Endothelial cell of umbilical vein (primary cell): ENCODE data around the gene DSPP. TPM values are rescaled to one million over a fixed set of nuclear protein-coding genes. Genes with fewer than 3 reads are reported as not detected.

Experiments used
- BruUV-seq: library from RNA; stranded (reverse); fragments of 400-500 nt; replicated peaks from 2 replicates; lab custom pipeline; 2021; lab: Mats Ljungman, UMichigan
- CTCF ChIA-PET: fragments of 300-600, 350-600 bp; sonication (Branson Sonifier 250); formaldehyde crosslinking; loops from one replicate; lab custom pipeline; 2021; ENCODE audit warnings: antibody characterized with exemption, inconsistent platforms; lab: Charles Lee
- POLR2A ChIA-PET: fragments of 300-600, 350-600 bp; sonication (Branson Sonifier 250); formaldehyde crosslinking; loops from one replicate; lab custom pipeline; 2021; ENCODE audit warnings: antibody characterized with exemption, inconsistent platforms; lab: Charles Lee
- DNase-seq: peaks from one replicate; pipeline ENCODE4 v3.0.0-alpha.2; 2011; ENCODE audit warnings: low read depth, low spot score
- FAIRE-seq: peaks from 2 replicates; lab custom pipeline; 2011; peaks lifted over from hg19 to GRCh38; lab: Jason Lieb, UNC
- H2AFZ ChIP-seq: 2 replicates; pipeline ENCODE4 v1.6.0; 2012; ENCODE audit warnings: low read depth, low read length, control low read depth, inconsistent platforms
- H3K27ac ChIP-seq: 2 replicates; pipeline ENCODE4 v1.5.1; 2011; ENCODE audit warnings: low read depth, mild to moderate bottlenecking, control low read depth, low read length, moderate library complexity; ENCODE audit not compliant: insufficient read depth
- H3K27me3 ChIP-seq, 2 experiments: 2 replicates each; pipeline versions ENCODE4 v1.6.0 to v1.6.1; 2011; ENCODE audit warnings: low read length in 2 of 2, mixed read lengths in 1 of 2; ENCODE audit not compliant: control insufficient read depth in 2 of 2, insufficient read depth in 2 of 2
- H3K36me3 ChIP-seq, 2 experiments: 2 replicates in 1 of 2; 3 replicates in 1 of 2; pipeline ENCODE4 v1.5.1; 2011; ENCODE audit warnings: low read length in 2 of 2, mild to moderate bottlenecking in 1 of 2, moderate library complexity in 1 of 2; ENCODE audit not compliant: control insufficient read depth in 2 of 2, insufficient read depth in 2 of 2; ENCODE audit errors: extremely low read depth in 1 of 2
- H3K4me1 ChIP-seq: 3 replicates; pipeline ENCODE4 v1.5.1; 2011; ENCODE audit warnings: mild to moderate bottlenecking, low read length; ENCODE audit not compliant: control insufficient read depth, insufficient read depth; ENCODE audit errors: extremely low read depth
- H3K4me2 ChIP-seq: 2 replicates; pipeline ENCODE4 v1.6.1; 2011; ENCODE audit warnings: low read length, control low read depth, mixed read lengths; ENCODE audit not compliant: insufficient read depth
- H3K4me3 ChIP-seq, 3 experiments: fragments of 200-600 bp in 1 of 3; sonication (generic), shearing (Covaris generic) in 1 of 3; replicated peaks in 1 of 3; 2 replicates each; pipeline ENCODE4 v1.5.1; 2011 to 2016; ENCODE audit warnings: control low read depth in 3 of 3, low read length in 3 of 3, mild to moderate bottlenecking in 2 of 3, inconsistent platforms in 1 of 3, low read depth in 1 of 3, moderate library complexity in 1 of 3; ENCODE audit not compliant: insufficient read depth in 1 of 3
- H3K79me2 ChIP-seq: 2 replicates; pipeline ENCODE4 v1.6.0; 2012; ENCODE audit warnings: low read length, inconsistent platforms; ENCODE audit not compliant: control insufficient read depth, insufficient read depth
- H3K9ac ChIP-seq: replicated peaks from 2 replicates; pipeline ENCODE3; 2011; ENCODE audit warnings: low read length, control low read depth; ENCODE audit not compliant: insufficient read depth; ENCODE audit errors: extremely low read depth
- H3K9me1 ChIP-seq: replicated peaks from 3 replicates; pipeline ENCODE4 v1.6.0; 2011; ENCODE audit warnings: mild to moderate bottlenecking, low read length; ENCODE audit not compliant: control insufficient read depth, insufficient read depth; ENCODE audit errors: extremely low read depth
- H3K9me3 ChIP-seq: replicated peaks from 2 replicates; pipeline ENCODE4 v1.5.1; 2012; ENCODE audit warnings: low read length, inconsistent platforms; ENCODE audit not compliant: control insufficient read depth, insufficient read depth
- H4K20me1 ChIP-seq: replicated peaks from 2 replicates; pipeline ENCODE3; 2011; ENCODE audit warnings: mild to moderate bottlenecking, low read length; ENCODE audit not compliant: control insufficient read depth, insufficient read depth; ENCODE audit errors: extremely low read depth
- CTCF ChIP-seq, 2 donors: IDR thresholded peaks; 1 replicate in 1 of 2; 2 replicates in 1 of 2; pipeline ENCODE4 v1.5.1; 2011; ENCODE audit warnings: low read length in 2 of 2, mild to moderate bottlenecking in 2 of 2, moderate library complexity in 2 of 2, control low read depth in 1 of 2, inconsistent platforms in 1 of 2, low read depth in 1 of 2; ENCODE audit not compliant: insufficient read depth in 1 of 2; ENCODE audit errors: extremely low read depth in 1 of 2
- EZH2 ChIP-seq: IDR thresholded peaks from 2 replicates; pipeline ENCODE4 v1.6.1; 2012; ENCODE audit warnings: borderline replicate concordance, low read depth, mild to moderate bottlenecking, moderate library complexity, low read length, inconsistent platforms; ENCODE audit not compliant: severe bottlenecking
- FOS ChIP-seq: IDR thresholded peaks from 2 replicates; pipeline ENCODE4 v1.6.1; 2011; ENCODE audit warnings: mild to moderate bottlenecking, low read length, moderate library complexity, borderline replicate concordance; ENCODE audit not compliant: insufficient read depth
- GATA2 ChIP-seq: IDR thresholded peaks from 2 replicates; pipeline ENCODE4 v1.7.0; 2011; ENCODE audit warnings: low read depth, mild to moderate bottlenecking, moderate library complexity, mixed read lengths, low read length; ENCODE audit not compliant: insufficient read length, insufficient read depth
- JUN ChIP-seq: IDR thresholded peaks from 2 replicates; pipeline ENCODE4 v1.6.1; 2011; ENCODE audit warnings: borderline replicate concordance, low read depth; ENCODE audit not compliant: insufficient read length, insufficient read depth
- MYC ChIP-seq: IDR thresholded peaks from one replicate; pipeline ENCODE4 v1.6.1; 2011; ENCODE audit warnings: mild to moderate bottlenecking, low read depth, low read length
- POLR2A ChIP-seq: IDR thresholded peaks from 2 replicates; pipeline ENCODE4 v1.6.1; 2012; ENCODE audit warnings: low read depth, mild to moderate bottlenecking, control low read depth, low read length
- POLR2AphosphoS5 ChIP-seq: IDR thresholded peaks from 2 replicates; pipeline ENCODE4 v1.6.1; 2012; ENCODE audit warnings: low read depth, mild to moderate bottlenecking, control low read depth, low read length, moderate library complexity; ENCODE audit not compliant: insufficient read depth
- dilution Hi-C: fragments of 300-500 bp; cut with MboI; formaldehyde crosslinking; loops from one replicate; pipeline ENCODE4 v1.15.0; 2019; ENCODE audit warnings: low sequenced_read_pairs; ENCODE audit not compliant: extremely low pct_ligation_motif_present
- intact Hi-C: fragments of 100-400 bp; cut with micrococcal nuclease; formaldehyde crosslinking; loops from one replicate; pipeline ENCODE4 v1.10.0; 2022
- polyA plus RNA-seq, 4 experiments: library from polyadenylated mRNA; depleted of rRNA in 3 of 4; stranded (reverse) in 3 of 4; unstranded in 1 of 4; fragments of >200 nt; gene quantifications; 2 replicates each; pipeline versions ENCODE4 v1.2.1 to v1.2.3, GENCODE V29; 2011 to 2012; ENCODE audit warnings: missing spikeins in 1 of 4
- total RNA-seq: library from RNA; stranded (reverse); gene quantifications from 2 replicates; pipeline ENCODE4 v1.2.3, GENCODE V29; 2021
- TF ChIP-seq, protein P1 (sequence below): IDR thresholded peaks from 2 replicates; pipeline ENCODE4 v1.6.1; 2011; ENCODE audit not compliant: insufficient read depth, insufficient read length

The DSPP gene
- total and polyA plus RNA-seq, 2 donors (not counting 3 experiments of a cell fraction or from before 2014, with no cell fraction given): not detected

DNA sequence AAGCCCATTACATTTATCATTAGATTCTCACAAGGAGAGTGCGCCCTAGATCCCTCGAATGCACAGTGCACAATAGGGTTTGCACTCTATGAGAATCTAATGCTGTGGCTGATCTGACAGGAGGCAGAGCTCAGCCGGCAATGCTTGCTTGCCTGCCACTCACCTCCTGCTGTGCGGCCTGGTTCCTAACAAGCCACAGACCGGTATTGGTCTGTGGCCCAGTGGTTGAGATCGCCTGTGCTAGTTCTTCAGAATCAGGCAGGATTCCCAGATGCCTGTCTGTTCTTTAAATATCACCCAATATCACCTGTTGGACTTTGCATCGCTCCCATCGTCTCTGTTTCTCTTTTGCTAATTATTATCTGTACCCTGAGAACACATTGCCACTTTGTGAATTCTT, 14.0 kb downstream of the DSPP start:
- Histone ChIP-seq H3K9ac (no peak overlapping the region), H3K4me1 (no peaks in the 10 kb centered on the region), H3K36me3 (no peaks in the 10 kb centered on the region), H3K27ac (no peak overlapping the region), H2AFZ (no peak overlapping the region), H3K4me3 (no peak overlapping the region), H3K9me1 (no peaks in the 10 kb centered on the region), H3K9me3 (no peaks in the 10 kb centered on the region), H3K79me2 (no peaks in the 10 kb centered on the region), H3K4me2 (no peak overlapping the region), H3K27me3 (peaks cover 2 to 9% of the 10 kb centered on the region in 2 experiments), H4K20me1 (no peaks in the 10 kb centered on the region)
- no TSS peak for BruUV-seq
- intact Hi-C loops: no loop called here
- no peak for FAIRE-seq
- dilution Hi-C loops: no loop called here
- TF ChIP-seq POLR2A (no peak), CTCF (IDR thresholded peaks at IDR 0.05; ENCODE audit: extremely low read depth in 1 of 2, insufficient read depth in 1 of 2, low read depth in 1 of 2, low read length in 2 of 2) (no peak), GATA2 (no peak), EZH2 (no peak), POLR2AphosphoS5 (no peak), MYC (no peak), JUN (no peak), FOS (no peak)
- TF ChIP-seq, protein P1, sequence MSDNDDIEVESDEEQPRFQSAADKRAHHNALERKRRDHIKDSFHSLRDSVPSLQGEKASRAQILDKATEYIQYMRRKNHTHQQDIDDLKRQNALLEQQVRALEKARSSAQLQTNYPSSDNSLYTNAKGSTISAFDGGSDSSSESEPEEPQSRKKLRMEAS: no peak
- ChIA-PET CTCF (no interaction called here), POLR2A (no interaction called here)
- DNase-seq: no peak
